Suprapubic skin (tissue), 4 donors: ENCODE data around the gene OPHN1.

Experiments
- POLR2A ChIP-seq, 2 donors: fragments of 450-650 bp; IDR thresholded peaks; one replicate each; pipeline ENCODE4 v1.6.1; 2017; ENCODE audit warnings: antibody characterized with exemption in 2 of 2, mild to moderate bottlenecking in 2 of 2, moderate library complexity in 2 of 2
- POLR2AphosphoS5 ChIP-seq, 3 donors: sonication (generic); formaldehyde crosslinking; IDR thresholded peaks; one replicate each; pipeline ENCODE4 v1.6.1; 2017; ENCODE audit warnings: antibody characterized with exemption in 3 of 3
- TF ChIP-seq, protein P1 (sequence below), 2 donors: fragments of 200-600 bp in 1 of 2; fragments of 450-650 bp in 1 of 2; sonication (generic) in 1 of 2; IDR thresholded peaks; one replicate each; pipeline ENCODE4 v1.5.1; 2016 to 2019; ENCODE audit warnings: antibody characterized with exemption in 2 of 2, mild to moderate bottlenecking in 1 of 2, moderate library complexity in 1 of 2

DNA sequence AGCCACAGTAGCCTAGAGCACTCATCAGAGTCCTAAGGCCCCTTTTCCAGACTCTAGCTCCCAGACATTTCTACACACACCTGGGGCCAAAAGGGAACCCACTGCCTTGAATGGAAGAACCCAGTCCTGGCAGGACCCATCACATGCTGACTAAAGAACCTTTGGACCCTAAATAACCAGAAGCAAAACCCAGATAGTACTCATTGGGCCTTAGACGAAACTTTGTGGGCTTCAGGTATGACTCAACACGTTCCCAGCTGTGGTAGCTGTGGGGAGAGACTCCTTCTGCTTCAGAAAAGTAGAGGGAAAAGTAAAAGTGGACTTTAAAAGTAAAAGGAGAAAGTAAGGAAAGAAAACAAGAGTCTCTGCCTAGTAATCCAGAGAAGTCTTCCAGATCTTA, 311.5 kb downstream of the OPHN1 start:
- no peak for TF ChIP-seq POLR2A (IDR thresholded peaks at IDR 0.05)
- TF ChIP-seq, protein P1, sequence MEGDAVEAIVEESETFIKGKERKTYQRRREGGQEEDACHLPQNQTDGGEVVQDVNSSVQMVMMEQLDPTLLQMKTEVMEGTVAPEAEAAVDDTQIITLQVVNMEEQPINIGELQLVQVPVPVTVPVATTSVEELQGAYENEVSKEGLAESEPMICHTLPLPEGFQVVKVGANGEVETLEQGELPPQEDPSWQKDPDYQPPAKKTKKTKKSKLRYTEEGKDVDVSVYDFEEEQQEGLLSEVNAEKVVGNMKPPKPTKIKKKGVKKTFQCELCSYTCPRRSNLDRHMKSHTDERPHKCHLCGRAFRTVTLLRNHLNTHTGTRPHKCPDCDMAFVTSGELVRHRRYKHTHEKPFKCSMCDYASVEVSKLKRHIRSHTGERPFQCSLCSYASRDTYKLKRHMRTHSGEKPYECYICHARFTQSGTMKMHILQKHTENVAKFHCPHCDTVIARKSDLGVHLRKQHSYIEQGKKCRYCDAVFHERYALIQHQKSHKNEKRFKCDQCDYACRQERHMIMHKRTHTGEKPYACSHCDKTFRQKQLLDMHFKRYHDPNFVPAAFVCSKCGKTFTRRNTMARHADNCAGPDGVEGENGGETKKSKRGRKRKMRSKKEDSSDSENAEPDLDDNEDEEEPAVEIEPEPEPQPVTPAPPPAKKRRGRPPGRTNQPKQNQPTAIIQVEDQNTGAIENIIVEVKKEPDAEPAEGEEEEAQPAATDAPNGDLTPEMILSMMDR (IDR thresholded peaks at IDR 0.05): no peak
- no peak for TF ChIP-seq POLR2AphosphoS5 (IDR thresholded peaks at IDR 0.05)
